ENCODE results near the gene REEP1. TPM values are rescaled to one million over a fixed set of nuclear protein-coding genes. Genes with fewer than 3 reads are reported as not detected.

The REEP1 gene
- total and polyA plus RNA-seq, 9 of the 15 experiments (the other 6 are each of a cell fraction or from before 2014, with no cell fraction given), result 0.11 to 0.67 (median 0.13) TPM

DNA sequence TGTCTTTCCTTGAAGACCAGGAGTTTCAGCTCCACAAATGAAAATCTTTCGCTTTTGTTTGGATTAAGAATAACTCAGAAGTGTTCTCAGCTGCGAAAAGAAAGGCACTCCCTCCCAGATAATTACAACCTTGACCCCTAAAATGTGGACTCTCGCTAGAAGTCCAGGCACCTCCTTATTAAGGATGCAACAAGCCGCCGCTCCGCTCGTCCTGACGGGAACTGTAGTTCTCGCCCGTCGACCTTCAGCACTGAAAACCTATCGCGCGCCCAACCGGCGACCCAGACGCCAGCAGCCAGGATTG lies 142.7 kb downstream of the REEP1 start (continued):
- no peak for TF ChIP-seq FOSL1 (tag; conservative IDR thresholded peaks at IDR 0.05)
- TF ChIP-seq, protein P1, sequence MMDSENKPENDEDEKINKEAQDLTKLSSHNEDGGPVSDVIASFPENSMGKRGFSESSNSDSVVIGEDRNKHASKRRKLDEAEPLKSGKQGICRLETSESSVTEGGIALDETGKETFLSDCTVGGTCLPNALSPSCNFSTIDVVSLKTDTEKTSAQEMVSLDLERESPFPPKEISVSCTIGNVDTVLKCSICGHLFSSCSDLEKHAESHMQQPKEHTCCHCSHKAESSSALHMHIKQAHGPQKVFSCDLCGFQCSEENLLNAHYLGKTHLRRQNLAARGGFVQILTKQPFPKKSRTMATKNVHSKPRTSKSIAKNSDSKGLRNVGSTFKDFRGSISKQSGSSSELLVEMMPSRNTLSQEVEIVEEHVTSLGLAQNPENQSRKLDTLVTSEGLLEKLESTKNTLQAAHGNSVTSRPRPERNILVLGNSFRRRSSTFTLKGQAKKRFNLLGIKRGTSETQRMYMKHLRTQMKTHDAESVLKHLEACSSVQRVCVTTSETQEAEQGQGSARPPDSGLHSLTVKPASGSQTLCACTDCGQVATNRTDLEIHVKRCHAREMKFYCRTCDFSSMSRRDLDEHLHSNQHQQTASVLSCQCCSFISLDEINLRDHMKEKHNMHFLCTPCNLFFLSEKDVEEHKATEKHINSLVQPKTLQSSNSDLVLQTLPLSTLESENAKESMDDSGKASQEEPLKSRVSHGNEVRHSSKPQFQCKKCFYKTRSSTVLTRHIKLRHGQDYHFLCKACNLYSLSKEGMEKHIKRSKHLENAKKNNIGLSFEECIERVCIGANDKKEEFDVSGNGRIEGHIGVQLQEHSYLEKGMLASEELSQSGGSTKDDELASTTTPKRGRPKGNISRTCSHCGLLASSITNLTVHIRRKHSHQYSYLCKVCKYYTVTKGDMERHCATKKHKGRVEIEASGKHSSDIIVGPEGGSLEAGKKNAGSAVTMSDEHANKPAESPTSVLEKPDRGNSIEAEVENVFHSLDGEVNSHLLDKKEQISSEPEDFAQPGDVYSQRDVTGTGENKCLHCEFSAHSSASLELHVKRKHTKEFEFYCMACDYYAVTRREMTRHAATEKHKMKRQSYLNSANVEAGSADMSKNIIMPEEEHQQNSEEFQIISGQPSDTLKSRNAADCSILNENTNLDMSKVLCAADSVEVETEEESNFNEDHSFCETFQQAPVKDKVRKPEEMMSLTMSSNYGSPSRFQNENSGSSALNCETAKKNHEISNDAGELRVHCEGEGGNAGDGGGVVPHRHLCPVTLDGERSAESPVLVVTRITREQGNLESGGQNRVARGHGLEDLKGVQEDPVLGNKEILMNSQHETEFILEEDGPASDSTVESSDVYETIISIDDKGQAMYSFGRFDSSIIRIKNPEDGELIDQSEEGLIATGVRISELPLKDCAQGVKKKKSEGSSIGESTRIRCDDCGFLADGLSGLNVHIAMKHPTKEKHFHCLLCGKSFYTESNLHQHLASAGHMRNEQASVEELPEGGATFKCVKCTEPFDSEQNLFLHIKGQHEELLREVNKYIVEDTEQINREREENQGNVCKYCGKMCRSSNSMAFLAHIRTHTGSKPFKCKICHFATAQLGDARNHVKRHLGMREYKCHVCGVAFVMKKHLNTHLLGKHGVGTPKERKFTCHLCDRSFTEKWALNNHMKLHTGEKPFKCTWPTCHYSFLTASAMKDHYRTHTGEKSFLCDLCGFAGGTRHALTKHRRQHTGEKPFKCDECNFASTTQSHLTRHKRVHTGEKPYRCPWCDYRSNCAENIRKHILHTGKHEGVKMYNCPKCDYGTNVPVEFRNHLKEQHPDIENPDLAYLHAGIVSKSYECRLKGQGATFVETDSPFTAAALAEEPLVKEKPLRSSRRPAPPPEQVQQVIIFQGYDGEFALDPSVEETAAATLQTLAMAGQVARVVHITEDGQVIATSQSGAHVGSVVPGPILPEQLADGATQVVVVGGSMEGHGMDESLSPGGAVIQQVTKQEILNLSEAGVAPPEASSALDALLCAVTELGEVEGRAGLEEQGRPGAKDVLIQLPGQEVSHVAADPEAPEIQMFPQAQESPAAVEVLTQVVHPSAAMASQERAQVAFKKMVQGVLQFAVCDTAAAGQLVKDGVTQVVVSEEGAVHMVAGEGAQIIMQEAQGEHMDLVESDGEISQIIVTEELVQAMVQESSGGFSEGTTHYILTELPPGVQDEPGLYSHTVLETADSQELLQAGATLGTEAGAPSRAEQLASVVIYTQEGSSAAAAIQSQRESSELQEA (IDR thresholded peaks at IDR 0.05; ENCODE audit: low read depth), result no peak
- no peak for TF ChIP-seq ZNF589 (CRISPR knock-in tag; IDR thresholded peaks at IDR 0.05; ENCODE audit: low read depth)
- no peak for TF ChIP-seq ZEB2 (IDR thresholded peaks at IDR 0.05)
- no peak for TF ChIP-seq KDM4B (IDR thresholded peaks at IDR 0.05; ENCODE audit: borderline replicate concordance in 2 of 2, low read depth in 1 of 2)
- TF ChIP-seq, protein P2, sequence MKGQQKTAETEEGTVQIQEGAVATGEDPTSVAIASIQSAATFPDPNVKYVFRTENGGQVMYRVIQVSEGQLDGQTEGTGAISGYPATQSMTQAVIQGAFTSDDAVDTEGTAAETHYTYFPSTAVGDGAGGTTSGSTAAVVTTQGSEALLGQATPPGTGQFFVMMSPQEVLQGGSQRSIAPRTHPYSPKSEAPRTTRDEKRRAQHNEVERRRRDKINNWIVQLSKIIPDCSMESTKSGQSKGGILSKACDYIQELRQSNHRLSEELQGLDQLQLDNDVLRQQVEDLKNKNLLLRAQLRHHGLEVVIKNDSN (CRISPR knock-in tag; IDR thresholded peaks at IDR 0.05), result no peak
- TF ChIP-seq EGR1 (conservative IDR thresholded peaks at IDR 0.05), result no peak
- TF ChIP-seq, protein P3, sequence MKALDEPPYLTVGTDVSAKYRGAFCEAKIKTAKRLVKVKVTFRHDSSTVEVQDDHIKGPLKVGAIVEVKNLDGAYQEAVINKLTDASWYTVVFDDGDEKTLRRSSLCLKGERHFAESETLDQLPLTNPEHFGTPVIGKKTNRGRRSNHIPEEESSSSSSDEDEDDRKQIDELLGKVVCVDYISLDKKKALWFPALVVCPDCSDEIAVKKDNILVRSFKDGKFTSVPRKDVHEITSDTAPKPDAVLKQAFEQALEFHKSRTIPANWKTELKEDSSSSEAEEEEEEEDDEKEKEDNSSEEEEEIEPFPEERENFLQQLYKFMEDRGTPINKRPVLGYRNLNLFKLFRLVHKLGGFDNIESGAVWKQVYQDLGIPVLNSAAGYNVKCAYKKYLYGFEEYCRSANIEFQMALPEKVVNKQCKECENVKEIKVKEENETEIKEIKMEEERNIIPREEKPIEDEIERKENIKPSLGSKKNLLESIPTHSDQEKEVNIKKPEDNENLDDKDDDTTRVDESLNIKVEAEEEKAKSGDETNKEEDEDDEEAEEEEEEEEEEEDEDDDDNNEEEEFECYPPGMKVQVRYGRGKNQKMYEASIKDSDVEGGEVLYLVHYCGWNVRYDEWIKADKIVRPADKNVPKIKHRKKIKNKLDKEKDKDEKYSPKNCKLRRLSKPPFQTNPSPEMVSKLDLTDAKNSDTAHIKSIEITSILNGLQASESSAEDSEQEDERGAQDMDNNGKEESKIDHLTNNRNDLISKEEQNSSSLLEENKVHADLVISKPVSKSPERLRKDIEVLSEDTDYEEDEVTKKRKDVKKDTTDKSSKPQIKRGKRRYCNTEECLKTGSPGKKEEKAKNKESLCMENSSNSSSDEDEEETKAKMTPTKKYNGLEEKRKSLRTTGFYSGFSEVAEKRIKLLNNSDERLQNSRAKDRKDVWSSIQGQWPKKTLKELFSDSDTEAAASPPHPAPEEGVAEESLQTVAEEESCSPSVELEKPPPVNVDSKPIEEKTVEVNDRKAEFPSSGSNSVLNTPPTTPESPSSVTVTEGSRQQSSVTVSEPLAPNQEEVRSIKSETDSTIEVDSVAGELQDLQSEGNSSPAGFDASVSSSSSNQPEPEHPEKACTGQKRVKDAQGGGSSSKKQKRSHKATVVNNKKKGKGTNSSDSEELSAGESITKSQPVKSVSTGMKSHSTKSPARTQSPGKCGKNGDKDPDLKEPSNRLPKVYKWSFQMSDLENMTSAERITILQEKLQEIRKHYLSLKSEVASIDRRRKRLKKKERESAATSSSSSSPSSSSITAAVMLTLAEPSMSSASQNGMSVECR (CRISPR knock-in tag; IDR thresholded peaks at IDR 0.05), result no peak
- no peak for TF ChIP-seq RAD51 (IDR thresholded peaks at IDR 0.05; ENCODE audit: borderline replicate concordance, low read depth)
- TF ChIP-seq LARP7 (IDR thresholded peaks at IDR 0.05), result no peak
- no peak for TF ChIP-seq ETS2 (tag; IDR thresholded peaks at IDR 0.05; ENCODE audit: borderline replicate concordance, poor library complexity, severe bottlenecking)
- TF ChIP-seq, protein P4, sequence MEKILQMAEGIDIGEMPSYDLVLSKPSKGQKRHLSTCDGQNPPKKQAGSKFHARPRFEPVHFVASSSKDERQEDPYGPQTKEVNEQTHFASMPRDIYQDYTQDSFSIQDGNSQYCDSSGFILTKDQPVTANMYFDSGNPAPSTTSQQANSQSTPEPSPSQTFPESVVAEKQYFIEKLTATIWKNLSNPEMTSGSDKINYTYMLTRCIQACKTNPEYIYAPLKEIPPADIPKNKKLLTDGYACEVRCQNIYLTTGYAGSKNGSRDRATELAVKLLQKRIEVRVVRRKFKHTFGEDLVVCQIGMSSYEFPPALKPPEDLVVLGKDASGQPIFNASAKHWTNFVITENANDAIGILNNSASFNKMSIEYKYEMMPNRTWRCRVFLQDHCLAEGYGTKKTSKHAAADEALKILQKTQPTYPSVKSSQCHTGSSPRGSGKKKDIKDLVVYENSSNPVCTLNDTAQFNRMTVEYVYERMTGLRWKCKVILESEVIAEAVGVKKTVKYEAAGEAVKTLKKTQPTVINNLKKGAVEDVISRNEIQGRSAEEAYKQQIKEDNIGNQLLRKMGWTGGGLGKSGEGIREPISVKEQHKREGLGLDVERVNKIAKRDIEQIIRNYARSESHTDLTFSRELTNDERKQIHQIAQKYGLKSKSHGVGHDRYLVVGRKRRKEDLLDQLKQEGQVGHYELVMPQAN (IDR thresholded peaks at IDR 0.05; ENCODE audit: borderline replicate concordance), result no peak
